NAMALWA (cell line): ENCODE data around the gene ANKRD11.
"Not testable (repeated sequence)": the region's sequence is repeated elsewhere in the genome, so short reads cannot be mapped to it uniquely, and the experiment has no call there.

Source experiments
- DNase-seq: peaks from one replicate; pipeline ENCODE4 v3.0.0-alpha.2; 2015; ENCODE audit warnings: low spot score

The ANKRD11 gene

GRCh38 chr16:89280546-89281188 lies 209.7 kb downstream of the ANKRD11 start:
- no peak for DNase-seq

DNA sequence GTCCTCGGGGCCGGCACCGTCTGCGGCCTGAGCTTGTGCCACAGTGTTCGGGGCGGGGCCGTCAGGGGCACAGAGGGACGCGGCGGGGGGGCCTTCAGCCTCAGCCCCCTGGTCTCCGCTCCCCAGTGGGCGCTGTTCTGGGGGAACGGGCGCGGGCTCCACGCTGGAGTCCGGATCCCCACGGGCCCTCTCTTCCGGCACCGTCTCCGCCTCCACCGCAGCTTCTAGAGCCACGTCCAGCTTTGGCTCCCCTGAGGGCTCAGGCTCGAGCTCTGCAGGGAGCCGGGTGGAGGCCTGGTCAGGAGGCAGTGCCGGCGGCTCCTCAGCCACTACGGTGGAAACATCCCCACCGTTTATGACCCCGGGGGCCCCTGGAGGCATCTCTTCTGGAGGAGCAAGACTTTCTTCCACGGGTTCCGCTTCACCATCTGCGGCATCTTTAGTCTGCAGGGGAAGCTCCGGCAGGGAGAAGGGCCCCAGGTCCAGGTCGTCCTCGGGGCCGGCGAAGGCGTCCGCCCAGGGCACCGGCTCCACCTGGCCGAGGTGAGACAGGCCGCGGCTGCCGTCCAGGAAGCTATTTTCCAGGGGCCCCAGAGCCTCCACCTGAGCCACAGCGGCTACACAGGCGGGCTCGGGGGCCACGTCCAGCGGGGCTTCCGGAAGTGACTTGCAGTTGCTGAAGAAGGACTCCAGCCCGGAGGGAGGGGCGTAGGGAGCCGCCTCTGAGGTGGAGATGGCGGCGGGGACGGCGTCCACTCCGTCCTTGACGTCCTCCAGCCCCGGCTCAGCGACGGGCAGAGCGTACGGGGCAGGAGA lies 210.5 kb downstream of the ANKRD11 start:
- DNase-seq = no peak

DNA sequence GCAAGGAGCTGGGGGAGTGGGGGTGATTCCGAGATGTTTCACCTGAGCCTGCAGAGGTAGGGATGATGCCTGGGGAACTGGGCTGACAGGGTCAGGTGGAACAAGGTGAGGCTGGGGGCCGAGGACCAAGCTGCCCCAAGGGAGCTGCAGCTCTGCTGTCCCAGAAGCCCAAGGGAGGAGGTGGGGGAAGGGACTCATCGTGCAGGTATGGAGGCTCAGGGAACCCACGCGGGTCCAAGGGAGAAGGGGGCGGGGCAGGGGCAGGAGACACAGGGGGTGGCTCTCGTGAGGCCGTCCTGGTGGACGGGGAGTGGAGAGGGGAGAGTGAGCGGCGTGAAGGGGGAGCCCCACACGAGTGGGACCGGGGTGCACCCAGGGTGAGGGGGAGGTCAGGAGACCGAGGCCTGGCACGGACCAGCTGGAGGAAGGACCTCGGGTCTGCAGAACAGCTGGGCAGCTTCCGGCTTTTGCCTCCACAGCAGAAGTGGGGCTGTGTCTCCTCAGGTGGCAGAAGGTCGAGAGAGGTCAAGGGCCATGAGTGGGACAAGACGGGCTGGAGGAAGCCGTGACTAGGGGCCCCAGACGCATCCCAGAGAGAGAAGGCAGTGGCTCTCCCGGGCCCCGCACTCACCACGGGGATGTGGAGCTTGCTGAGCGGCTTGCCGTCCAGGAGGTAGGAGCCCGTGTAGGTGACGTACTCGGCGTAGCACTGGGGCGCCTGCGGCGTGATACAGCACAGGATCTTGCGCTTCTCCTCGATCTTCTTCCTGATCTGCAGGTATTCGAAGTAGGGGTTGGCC lies 211.7 kb downstream of the ANKRD11 start:
- DNase-seq = no peak

- peak; percentile 25 for DNase-seq
These were observed 212.6 kb downstream of the ANKRD11 start for GRCh38 chr16:89277641-89278341.

DNA sequence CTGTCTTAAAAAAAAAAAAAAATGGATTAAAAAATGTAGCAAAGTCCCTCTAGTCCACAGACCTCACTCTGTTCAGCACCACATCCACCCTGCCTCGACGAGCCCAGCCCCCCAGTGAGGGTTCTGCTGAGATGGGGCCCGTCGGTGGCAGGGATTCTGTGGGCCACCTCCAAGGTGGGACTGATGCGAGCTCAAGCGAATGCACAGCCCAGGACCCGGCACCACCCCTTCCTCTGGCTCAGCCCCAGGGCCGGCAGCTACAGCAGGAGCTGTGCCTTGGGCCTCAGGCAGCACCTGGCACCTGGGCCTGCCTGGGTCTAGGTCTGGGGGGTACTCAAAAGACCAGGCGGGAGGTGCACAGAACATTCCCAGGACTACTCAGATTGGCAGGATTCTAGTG lies 213.3 kb downstream of the ANKRD11 start:
- DNase-seq = no peak

GRCh38 chr16:89275837-89276720 lies 214.3 kb downstream of the ANKRD11 start:
- no peak for DNase-seq

DNA sequence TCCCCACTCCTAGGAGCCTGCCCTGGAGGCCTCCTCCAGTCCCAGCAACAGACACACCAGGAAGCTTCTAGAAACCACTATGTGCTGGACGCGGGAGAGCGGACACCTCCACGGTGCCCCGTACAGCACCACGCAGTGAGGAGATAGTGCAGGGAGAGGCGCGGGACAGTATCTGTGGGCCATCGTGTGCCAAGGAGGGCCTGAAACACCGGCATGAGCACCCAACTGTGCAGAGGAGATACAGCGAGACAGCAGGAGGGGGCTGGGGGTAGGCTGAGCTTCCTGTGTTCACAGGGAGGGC lies 215.1 kb downstream of the ANKRD11 start:
- DNase-seq = no peak

DNA sequence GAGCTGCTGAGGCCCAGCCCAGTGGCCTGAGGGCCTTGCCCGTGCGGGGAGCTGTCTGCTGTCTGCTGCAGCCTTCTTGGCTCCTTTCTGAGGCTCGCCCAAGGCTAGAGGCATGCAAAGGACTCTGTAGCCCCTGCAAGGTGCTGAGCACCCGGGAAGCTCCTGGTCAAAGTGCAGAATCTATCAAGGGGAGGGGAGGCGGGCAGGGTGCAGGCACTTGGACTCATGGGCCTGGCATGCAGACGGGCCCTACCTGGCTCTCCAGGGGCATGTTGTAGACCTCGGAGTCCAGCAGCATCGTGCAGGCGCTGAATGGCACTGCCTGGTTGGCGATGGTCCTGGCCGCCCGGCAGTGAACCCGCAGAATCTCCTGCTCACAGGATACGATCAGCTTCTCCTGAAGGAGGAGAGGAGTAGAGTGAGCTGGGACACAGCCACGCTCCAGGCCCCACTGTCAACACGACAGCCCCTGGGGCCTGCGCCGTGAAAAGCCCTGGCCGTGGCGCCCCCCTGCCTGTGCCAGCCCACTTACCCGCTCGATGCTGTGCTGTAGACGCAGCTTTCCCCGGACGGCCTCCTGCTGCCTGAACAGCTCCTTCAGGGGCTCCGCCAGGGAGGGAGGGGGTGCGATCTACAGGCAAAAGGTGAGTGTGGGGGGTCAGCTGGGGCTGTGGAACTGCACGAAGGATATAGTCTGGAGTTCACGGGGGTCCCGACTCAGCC lies 215.6 kb downstream of the ANKRD11 start:
- DNase-seq = no peak

DNA sequence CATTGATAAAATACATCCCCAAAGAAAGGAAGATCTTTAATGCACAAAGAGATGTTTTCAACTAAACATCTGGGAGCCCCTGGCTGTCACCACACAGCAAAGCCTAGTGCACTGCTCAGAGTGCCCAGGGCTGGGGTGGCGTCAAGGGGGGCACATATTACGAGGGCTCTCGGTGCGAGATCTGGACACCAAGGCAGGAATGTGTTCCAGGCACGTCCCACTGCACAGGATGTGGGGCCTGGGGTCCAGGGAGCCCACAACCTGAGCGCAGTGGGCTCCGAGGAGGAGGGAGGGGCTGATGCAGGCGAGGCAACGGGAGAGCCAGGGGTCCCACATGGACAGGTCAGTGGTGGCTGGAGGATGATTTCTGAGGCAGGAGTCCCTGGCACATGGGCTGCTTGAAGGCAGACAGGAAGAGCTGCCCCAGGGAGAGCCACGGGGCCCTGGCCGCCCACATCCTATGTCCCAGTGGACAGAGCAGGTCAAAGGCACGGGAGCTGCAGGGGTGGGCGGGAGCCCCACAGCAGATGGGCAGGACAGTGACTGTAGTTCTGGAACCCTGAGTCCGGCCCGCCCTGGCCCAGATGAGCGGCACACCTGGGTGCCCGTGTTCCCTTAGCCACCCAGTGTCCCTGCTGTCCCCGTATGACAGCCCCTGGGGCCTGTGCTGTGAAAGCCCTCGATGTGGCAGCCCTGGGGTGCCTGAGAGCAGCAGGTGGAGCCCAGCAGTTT lies 216.5 kb downstream of the ANKRD11 start:
- no peak for DNase-seq

DNA sequence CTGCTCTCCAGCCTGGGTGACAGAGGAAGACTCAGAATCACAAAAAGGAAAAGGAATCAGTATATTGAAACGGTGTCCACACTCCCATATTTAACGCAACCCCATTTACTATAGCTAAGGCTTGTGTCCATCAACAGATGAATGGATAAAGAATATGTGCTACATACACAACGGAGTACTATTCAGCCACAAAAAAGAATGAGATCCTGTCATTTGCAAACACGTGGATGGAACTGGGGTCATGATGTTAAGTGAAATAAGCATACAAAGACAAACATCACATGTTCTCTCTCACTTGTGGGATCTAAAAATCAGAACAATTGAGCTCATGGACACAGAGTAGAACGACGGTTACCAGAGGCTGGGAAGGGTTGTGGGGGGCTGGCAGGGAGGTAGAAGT lies 217.7 kb downstream of the ANKRD11 start:
- no peak for DNase-seq

DNA sequence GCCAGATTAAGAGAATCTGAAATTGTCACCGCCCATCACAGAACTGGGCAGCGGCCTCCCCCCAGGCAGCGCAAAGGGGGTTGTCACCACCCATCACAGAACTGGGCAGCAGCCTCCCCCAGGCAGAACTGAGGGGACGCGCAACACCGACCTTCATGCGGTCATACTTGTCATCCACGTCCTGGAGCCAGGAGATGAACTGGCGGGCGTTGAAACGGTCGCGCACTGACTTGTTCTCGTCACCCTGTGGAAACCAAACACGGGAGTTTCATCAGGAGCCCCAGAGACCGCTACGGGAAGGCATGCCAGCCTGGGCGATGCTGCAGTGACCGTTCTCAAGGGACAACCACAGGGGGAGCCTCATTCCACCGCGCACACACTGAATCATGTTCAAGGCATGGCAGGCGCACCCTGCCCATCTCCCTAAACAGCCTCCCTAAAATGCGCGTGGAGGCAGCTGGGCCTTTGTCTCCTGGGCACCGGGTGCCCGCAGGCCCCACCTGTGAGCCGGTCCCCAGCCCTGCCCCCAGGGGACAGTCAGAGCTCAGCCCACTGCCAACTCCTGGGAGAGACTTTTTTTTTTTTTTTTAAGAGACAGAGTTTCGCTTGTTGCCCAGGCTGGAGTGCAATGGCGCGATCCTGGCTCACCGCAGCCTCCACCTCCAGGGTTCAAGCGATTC lies 219.6 kb downstream of the ANKRD11 start:
- no peak for DNase-seq

DNA sequence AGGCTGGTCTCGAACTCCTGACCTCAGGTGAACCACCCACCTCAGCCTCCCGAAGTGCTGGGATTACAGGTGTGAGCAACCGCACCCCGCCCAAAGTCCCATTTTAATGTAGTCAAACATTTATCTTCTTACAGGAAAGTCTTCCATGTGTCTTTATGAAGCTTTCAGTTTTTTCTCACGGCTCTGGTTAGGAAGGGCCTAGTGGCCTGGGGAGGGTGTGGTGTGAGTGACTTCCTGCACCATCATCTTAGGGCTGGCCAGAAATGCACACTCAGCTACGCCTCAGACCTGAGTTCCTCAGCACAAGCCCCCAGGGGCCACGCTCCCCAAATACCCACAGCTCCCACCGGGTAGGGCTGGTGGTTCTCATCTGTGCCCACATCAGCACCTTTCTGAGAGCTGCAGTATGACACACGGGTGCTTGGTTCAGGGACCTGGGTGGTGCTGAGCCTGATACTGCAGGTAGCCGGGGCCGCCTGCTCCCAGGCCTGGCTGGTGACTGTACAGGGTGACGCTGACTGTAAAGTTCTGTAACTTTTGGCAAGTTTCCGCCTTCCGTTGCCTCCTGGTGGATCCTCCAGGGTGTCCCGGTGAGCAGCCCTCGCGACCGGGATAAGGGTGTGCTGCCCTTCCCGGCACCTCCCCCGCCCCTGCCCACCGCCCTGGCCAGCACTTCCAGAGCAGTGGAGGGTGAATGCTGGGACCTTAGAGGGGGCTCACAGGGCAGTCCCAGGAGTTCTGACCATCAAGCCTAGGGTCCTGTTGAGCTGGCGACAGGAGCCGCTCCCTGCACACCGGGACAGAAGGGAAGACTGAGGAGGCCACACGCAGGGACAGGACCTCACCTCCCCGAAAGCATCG lies 220.3 kb downstream of the ANKRD11 start:
- DNase-seq = no peak

DNA sequence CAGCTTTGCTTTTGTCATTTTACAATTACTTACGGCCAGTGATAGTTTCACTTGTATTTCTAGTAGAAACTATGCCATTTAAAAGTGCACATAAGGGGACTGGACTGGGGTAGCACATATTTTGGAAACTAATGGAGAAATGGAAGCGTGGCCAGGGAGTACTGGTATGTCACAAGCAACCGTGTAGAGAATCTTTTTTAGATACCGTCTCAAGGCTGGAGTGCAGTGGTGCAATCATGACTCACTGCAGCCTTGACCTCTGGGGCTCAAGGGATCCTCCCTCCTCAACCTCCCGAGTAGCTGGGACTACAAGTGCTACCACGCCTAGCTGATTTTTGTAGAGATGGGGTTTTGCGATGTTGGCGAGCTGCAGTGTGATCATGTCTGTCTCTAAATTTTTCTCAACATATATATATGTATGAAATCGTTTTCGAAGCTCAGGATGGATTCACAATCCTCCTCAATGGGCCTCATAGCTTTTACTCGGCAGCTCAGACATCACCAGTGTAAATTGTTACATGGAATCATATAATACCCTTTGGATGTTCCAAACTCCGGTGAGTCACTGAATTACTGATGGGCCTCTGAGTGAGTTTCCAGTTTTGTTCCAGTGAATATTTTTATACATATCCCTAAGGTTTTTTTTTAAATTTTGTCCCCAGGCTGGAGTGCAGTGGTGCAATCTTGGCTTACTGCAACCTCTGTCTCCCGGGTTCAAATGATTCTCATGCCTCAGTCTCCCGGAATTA lies 221.2 kb downstream of the ANKRD11 start:
- no peak for DNase-seq

DNA sequence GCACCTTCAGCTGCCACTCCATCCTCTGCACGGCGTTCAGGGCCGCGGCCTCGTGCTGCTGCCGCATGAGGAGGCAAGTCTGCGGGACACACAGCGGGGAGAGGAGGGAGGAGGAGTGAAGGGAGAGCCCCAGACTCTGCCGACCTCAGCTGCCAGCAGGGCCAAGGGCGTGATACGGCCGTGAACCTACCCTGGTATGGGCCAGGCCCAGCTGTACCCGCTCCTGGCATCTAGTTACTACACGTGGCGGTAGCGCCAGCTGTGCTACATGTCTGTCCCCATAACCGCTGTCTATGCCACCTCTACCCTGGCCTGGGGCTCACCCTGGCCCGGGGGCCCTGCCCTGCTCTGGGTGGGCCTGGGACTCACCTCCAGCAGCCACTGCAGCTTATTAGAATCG lies 221.8 kb downstream of the ANKRD11 start:
- no peak for DNase-seq

DNA sequence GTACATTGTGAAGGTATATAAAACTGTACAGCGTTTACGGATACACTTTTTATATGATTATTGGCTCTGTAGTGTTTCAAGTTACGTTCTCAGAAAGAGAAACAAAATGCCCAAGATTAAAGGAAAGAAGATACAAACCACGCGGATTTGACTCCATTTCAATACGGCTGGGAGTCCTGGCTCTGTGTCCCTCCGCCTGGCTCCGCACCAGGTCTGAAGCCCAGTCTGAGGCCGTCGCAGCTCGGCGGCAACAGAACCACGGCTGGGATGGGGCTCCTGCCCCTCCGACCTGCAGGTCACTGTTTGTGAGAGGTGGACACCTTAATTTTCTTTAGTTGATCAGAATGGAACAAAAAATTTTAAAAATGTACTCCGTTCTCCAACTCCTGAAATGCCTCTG lies 222.6 kb downstream of the ANKRD11 start:
- DNase-seq = not testable (repeated sequence)

DNA sequence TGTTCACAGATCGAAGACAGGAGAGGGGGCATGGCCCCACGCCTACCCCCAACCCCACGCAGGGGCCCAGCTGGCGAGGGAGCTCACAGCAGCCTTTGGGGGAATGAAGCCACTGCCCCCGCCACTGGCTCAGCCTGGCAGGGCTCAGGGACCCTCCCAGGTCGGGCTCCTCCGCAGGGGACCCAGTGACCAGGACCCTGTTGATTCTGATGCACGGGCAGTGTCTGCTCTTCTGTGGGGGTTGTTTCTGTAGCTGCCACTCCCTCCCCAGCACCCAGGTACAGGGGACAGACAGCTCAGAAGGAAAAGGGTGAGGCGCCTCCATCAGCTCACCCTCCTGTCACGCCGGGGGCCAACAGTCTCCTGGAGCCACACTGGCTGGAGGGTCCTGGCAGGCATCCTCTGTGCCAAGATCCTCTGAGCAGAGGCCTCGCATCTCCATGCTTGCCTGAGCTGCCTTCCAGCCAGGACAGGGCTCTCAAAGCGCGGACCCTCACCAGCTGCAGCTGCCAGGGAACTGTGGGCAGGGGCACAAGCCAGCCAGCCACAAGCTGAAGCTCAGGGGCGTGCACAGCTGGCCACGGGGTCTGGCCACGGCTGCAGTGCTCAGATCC lies 223.7 kb downstream of the ANKRD11 start:
- no peak for DNase-seq

GRCh38 chr16:89265647-89266046 lies 224.7 kb downstream of the ANKRD11 start:
- DNase-seq = no peak
